H9 (cell line): Measurements from ENCODE around the gene CASTOR1. TPM values are rescaled to one million over a fixed set of nuclear protein-coding genes. Genes with fewer than 3 reads are reported as not detected.

Experiments used
- DNase-seq: peaks from one replicate; pipeline ENCODE4 v3.0.0-alpha.2; 2017
- H2AFZ ChIP-seq: one replicate; pipeline ENCODE4 v1.6.1; 2013; ENCODE audit warnings: mild to moderate bottlenecking, low read length, control low read depth, moderate library complexity
- H2AK5ac ChIP-seq: 2 replicates; pipeline ENCODE4 v1.6.1; 2013; ENCODE audit warnings: low read length, control low read depth, mixed read lengths; ENCODE audit not compliant: insufficient read length
- H2BK120ac ChIP-seq: one replicate; pipeline ENCODE4 v1.6.1; 2013; ENCODE audit warnings: low read depth, mild to moderate bottlenecking, low read length, control low read depth, inconsistent platforms; ENCODE audit not compliant: poor library complexity, severe bottlenecking
- H2BK12ac ChIP-seq: 2 replicates; pipeline ENCODE4 v1.6.1; 2013; ENCODE audit warnings: low read length, control low read depth, mixed read lengths, low read depth; ENCODE audit not compliant: insufficient read length
- H2BK15ac ChIP-seq: 2 replicates; pipeline ENCODE4 v1.6.1; 2013; ENCODE audit warnings: low read depth, low read length, control low read depth
- H2BK20ac ChIP-seq: one replicate; pipeline ENCODE4 v1.6.1; 2013; ENCODE audit warnings: low read depth, mild to moderate bottlenecking, low read length, control low read depth, inconsistent platforms; ENCODE audit not compliant: poor library complexity, severe bottlenecking
- H2BK5ac ChIP-seq: 2 replicates; pipeline ENCODE4 v1.6.1; 2013; ENCODE audit warnings: low read length, control low read depth, mixed read lengths; ENCODE audit not compliant: insufficient read length
- H3K14ac ChIP-seq: 2 replicates; pipeline ENCODE4 v1.6.1; 2013; ENCODE audit warnings: low read length, control low read depth; ENCODE audit not compliant: insufficient read depth
- H3K18ac ChIP-seq: 2 replicates; pipeline ENCODE4 v1.6.1; 2013; ENCODE audit warnings: low read depth, mild to moderate bottlenecking, mixed read lengths, low read length, control low read depth; ENCODE audit not compliant: insufficient read length
- H3K23ac ChIP-seq: 2 replicates; pipeline ENCODE4 v1.6.1; 2013; ENCODE audit warnings: low read length, control low read depth, mixed read lengths, low read depth; ENCODE audit not compliant: insufficient read length
- H3K23me2 ChIP-seq: 2 replicates; pipeline ENCODE4 v1.6.1; 2013; ENCODE audit warnings: low read depth, mild to moderate bottlenecking, mixed read lengths, low read length, control low read depth; ENCODE audit not compliant: insufficient read length, poor library complexity, severe bottlenecking
- H3K27ac ChIP-seq: 2 replicates; pipeline ENCODE4 v1.5.1; 2013; ENCODE audit warnings: low read length, control low read depth, mixed read lengths, low read depth; ENCODE audit not compliant: insufficient read length
- H3K27me3 ChIP-seq: 2 replicates; pipeline ENCODE4 v1.6.1; 2013; ENCODE audit warnings: low read length, control low read depth, inconsistent platforms; ENCODE audit not compliant: insufficient read depth
- H3K4ac ChIP-seq: 2 replicates; pipeline ENCODE4 v1.6.1; 2013; ENCODE audit warnings: low read depth, mild to moderate bottlenecking, control low read depth, inconsistent platforms, low read length, moderate library complexity
- H3K4me1 ChIP-seq: 2 replicates; pipeline ENCODE4 v1.6.1; 2013; ENCODE audit warnings: low read length, control low read depth, inconsistent platforms; ENCODE audit not compliant: insufficient read depth
- H3K4me2 ChIP-seq: 2 replicates; pipeline ENCODE4 v1.6.1; 2013; ENCODE audit warnings: low read length, control low read depth, mixed read lengths; ENCODE audit not compliant: insufficient read length, insufficient read depth
- H3K56ac ChIP-seq: 2 replicates; pipeline ENCODE4 v1.6.1; 2013; ENCODE audit warnings: low read depth, mild to moderate bottlenecking, mixed read lengths, low read length, control low read depth; ENCODE audit not compliant: insufficient read length
- H3K79me1 ChIP-seq: 2 replicates; pipeline ENCODE4 v1.6.1; 2013; ENCODE audit warnings: low read depth, mild to moderate bottlenecking, moderate library complexity, low read length, control low read depth, inconsistent platforms; ENCODE audit not compliant: insufficient read depth, poor library complexity, severe bottlenecking
- H3K79me2 ChIP-seq: 2 replicates; pipeline ENCODE4 v1.6.1; 2013; ENCODE audit warnings: low read length, control low read depth, inconsistent platforms; ENCODE audit not compliant: insufficient read depth
- H3K9ac ChIP-seq: 2 replicates; pipeline ENCODE4 v1.6.1; 2013; ENCODE audit warnings: low read length, control low read depth, mixed read lengths; ENCODE audit not compliant: insufficient read length; ENCODE audit errors: extremely low read depth
- H3K9me3 ChIP-seq: one replicate; pipeline ENCODE4 v1.6.1; 2013; ENCODE audit warnings: low read depth, low read length, inconsistent platforms; ENCODE audit not compliant: control insufficient read depth
- H3T11ph ChIP-seq: one replicate; pipeline ENCODE4 v1.6.1; 2013; ENCODE audit warnings: mild to moderate bottlenecking, low read length, control low read depth, inconsistent platforms
- H4K20me1 ChIP-seq: one replicate; pipeline ENCODE4 v1.6.1; 2013; ENCODE audit not compliant: control insufficient read depth, insufficient read length, insufficient read depth
- H4K5ac ChIP-seq: 2 replicates; pipeline ENCODE4 v1.6.1; 2013; ENCODE audit warnings: low read depth, mild to moderate bottlenecking, mixed read lengths, low read length, control low read depth; ENCODE audit not compliant: insufficient read length
- H4K8ac ChIP-seq: replicated peaks from 2 replicates; pipeline ENCODE4 v1.6.1; 2013; ENCODE audit warnings: low read length, control low read depth, mixed read lengths, low read depth; ENCODE audit not compliant: insufficient read length
- H4K91ac ChIP-seq: 2 replicates; pipeline ENCODE4 v1.6.1; 2013; ENCODE audit warnings: low read depth, mild to moderate bottlenecking, moderate library complexity, mixed read lengths, low read length, control low read depth; ENCODE audit not compliant: insufficient read length
- H3K27ac Mint-ChIP-seq, 3 experiments: 2 replicates in 2 of 3; 3 replicates in 1 of 3; pipeline ENCODE4 v1.8.0; 2020 to 2021; ENCODE audit warnings: mixed read lengths in 3 of 3, mild to moderate bottlenecking in 1 of 3, moderate library complexity in 1 of 3
- H3K27me3 Mint-ChIP-seq: 2 replicates; pipeline ENCODE4 v1.8.0; 2021; ENCODE audit warnings: low read depth, mild to moderate bottlenecking, moderate library complexity, mixed read lengths
- H3K36me3 Mint-ChIP-seq, 3 experiments: 2 replicates in 2 of 3; 3 replicates in 1 of 3; pipeline ENCODE4 v1.8.0; 2020 to 2021; ENCODE audit warnings: low read depth in 3 of 3, mixed read lengths in 3 of 3; ENCODE audit not compliant: insufficient read depth in 1 of 3
- H3K4me1 Mint-ChIP-seq, 2 experiments: 2 replicates each; pipeline ENCODE4 v1.8.0; 2020; ENCODE audit warnings: mixed read lengths in 2 of 2
- H3K4me3 Mint-ChIP-seq, 2 experiments: 2 replicates in 1 of 2; 3 replicates in 1 of 2; pipeline ENCODE4 v1.8.0; 2020 to 2021; ENCODE audit warnings: mild to moderate bottlenecking in 2 of 2, mixed read lengths in 2 of 2, moderate library complexity in 1 of 2
- H3K9me3 Mint-ChIP-seq, 2 experiments: 2 replicates in 1 of 2; 3 replicates in 1 of 2; pipeline ENCODE4 v1.8.0; 2020; ENCODE audit warnings: mild to moderate bottlenecking in 2 of 2, mixed read lengths in 2 of 2, moderate library complexity in 1 of 2
- CTCF ChIP-seq: fragments of 200-600 bp; sonication (generic); conservative IDR thresholded peaks from 3 replicates; pipeline ENCODE4 v1.8.0; 2021; ENCODE audit warnings: antibody characterized with exemption, mild to moderate bottlenecking
- WGBS: extraction: QIAGEN DNeasy Blood & Tissue Kit; methylation state at CpG from one replicate; pipeline ENCODE4 v1.1.7; 2013; ENCODE audit warnings: missing lambda C conversion rate, low lambda C conversion rate, mixed read lengths; ENCODE audit not compliant: insufficient read length; ENCODE audit errors: extremely low coverage; 5-methylcytosine and 5-hydroxymethylcytosine counted together
- total RNA-seq: library from RNA; stranded (reverse); gene quantifications from 2 replicates; pipeline ENCODE4 v1.2.1, GENCODE V29; 2021

The CASTOR1 gene
- total RNA-seq, 1 experiment from 2014 or later, result 8.8 TPM

GRCh38 chr22:30307041-30307574 is 17.8 kb upstream of the CASTOR1 start:
- Mint-ChIP-seq H3K36me3 (no peaks in the 10 kb centered on the region), H3K9me3 (no peaks in the 10 kb centered on the region), H3K27ac (no peak overlapping the region; a peak in 1 of 7 replicates), H3K4me3 (no peak overlapping the region), H3K4me1 (peaks cover 11% of the 10 kb centered on the region in 2 experiments), H3K27me3 (no peaks in the 10 kb centered on the region; the same call in 1 of the 2 replicates)
- Histone ChIP-seq H2BK20ac (no peak overlapping the region), H3K4me1 (no peaks in the 10 kb centered on the region; the same call in 1 of the 2 replicates), H3K27ac (no peak overlapping the region), H3T11ph (no peak overlapping the region), H3K79me2 (no peaks in the 10 kb centered on the region), H3K14ac (no peak overlapping the region), H3K4ac (no peak overlapping the region), H3K79me1 (no peaks in the 10 kb centered on the region), H4K8ac (no peak overlapping the region), H3K9me3 (no peaks in the 10 kb centered on the region), H3K18ac (no peak overlapping the region), H3K23ac (no peak overlapping the region), H2BK5ac (no peak overlapping the region), H3K9ac (no peak overlapping the region), H2BK12ac (no peak overlapping the region), H3K27me3 (no peaks in the 10 kb centered on the region), H3K4me2 (no peak overlapping the region), H2AK5ac (no peak overlapping the region), H2BK15ac (no peak overlapping the region), H3K23me2 (no peaks in the 10 kb centered on the region), H4K5ac (no peak overlapping the region), H2AFZ (no peak overlapping the region), H4K20me1 (no peaks in the 10 kb centered on the region), H2BK120ac (no peak overlapping the region), H3K56ac (no peak overlapping the region), H4K91ac (no peak overlapping the region)
- TF ChIP-seq CTCF, result no peak
- WGBS, result no CpG with 5 or more reads among the region's 4 CpGs
- no peak for DNase-seq
